ENCODE results near the gene HSF2BP.
"Not testable (repeated sequence)": the region's sequence is repeated elsewhere in the genome, so short reads cannot be mapped to it uniquely, and the experiment has no call there.

HSF2BP gene

DNA sequence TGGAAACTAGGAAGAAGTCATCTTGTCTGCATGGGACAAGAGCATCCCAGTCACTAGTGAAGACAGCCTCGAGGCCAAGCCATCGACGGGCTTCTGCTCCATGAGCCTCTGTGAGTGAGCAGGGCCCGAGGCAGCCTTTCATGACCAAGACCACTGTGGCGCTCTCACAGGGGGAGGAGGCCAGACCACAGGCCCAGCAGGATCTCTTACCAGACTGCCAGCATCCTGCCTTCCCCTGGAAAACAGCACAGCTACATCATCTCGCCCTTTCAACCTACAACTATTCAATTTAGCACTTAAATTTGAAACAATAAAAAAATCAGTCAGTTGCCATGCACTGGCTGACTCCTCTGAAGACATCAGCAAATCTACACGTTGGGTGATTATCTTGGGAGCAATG, 85.4 kb downstream of the HSF2BP start:
- Mint-ChIP-seq H3K27me3 (ENCODE audit: low read depth) (peaks cover 6% of the 10 kb centered on the region), H3K9me3 (no peaks in the 10 kb centered on the region), H3K4me3 (no peak overlapping the region), H3K36me3 (ENCODE audit: low read depth) (no peaks in the 10 kb centered on the region), H3K27ac (no peak overlapping the region), H3K4me1 (ENCODE audit: low read depth) (no peaks in the 10 kb centered on the region)
- DNase-seq (ENCODE audit: low spot score): no peak

DNA sequence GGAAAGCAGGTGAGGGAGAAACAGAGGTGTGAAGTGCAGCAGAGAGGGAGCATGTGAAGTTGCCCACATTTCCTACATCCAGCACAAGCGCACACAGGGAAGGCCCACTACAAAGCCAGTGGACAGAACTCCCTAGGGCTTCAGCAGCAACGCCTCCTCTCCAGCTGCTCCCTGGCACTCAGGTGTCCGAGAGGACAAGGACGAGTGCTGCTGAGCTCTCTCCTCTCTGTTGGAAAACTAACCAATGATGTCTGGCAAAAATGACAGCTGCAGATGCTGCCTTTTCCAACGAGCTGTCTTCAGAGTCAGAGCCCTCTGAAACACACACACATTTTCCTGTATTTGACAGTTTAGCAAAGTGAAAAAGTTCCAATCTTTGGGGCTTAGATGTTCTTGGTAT, 86.8 kb downstream of the HSF2BP start:
- Mint-ChIP-seq H3K27me3 (ENCODE audit: low read depth) (no peaks in the 10 kb centered on the region), H3K4me1 (ENCODE audit: low read depth) (no peaks in the 10 kb centered on the region), H3K9me3 (no peaks in the 10 kb centered on the region), H3K4me3 (no peak overlapping the region), H3K27ac (no peak overlapping the region), H3K36me3 (ENCODE audit: low read depth) (no peaks in the 10 kb centered on the region)
- DNase-seq (ENCODE audit: low spot score): no peak

- H3K27ac Mint-ChIP-seq: no peak overlapping the region
- no peak for DNase-seq (ENCODE audit: low spot score)
- H3K36me3 Mint-ChIP-seq (ENCODE audit: low read depth): no peaks in the 10 kb centered on the region
- H3K9me3 Mint-ChIP-seq: no peaks in the 10 kb centered on the region
- H3K4me3 Mint-ChIP-seq: no peak overlapping the region
- H3K4me1 Mint-ChIP-seq (ENCODE audit: low read depth): no peaks in the 10 kb centered on the region
- no peaks in the 10 kb centered on the region for H3K27me3 Mint-ChIP-seq (ENCODE audit: low read depth)
These were observed 87.3 kb downstream of the HSF2BP start for GRCh38 chr21:43571976-43572375.

DNA sequence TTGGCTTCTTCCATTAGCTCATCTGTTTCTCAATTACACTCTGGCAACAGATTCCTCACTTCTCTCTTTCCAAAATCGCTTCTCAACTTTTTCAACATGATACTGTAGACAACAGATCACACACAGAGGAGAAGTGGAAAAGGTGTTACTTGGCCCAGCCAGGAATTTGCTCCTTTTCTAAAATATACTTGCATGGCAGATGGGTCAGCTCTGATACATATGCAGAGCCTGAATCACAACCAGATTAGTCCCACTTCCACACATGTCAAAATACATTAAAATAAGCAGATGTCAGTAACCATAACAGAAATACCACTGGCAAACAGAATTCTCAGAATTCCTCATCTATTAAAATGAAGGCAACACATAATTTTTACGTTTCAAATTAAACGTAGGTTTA, 89.1 kb downstream of the HSF2BP start:
- H3K27me3 Mint-ChIP-seq (ENCODE audit: low read depth); DNase-seq (ENCODE audit: low spot score); H3K27ac Mint-ChIP-seq; H3K9me3 Mint-ChIP-seq; H3K4me3 Mint-ChIP-seq; H3K4me1 Mint-ChIP-seq (ENCODE audit: low read depth); H3K36me3 Mint-ChIP-seq (ENCODE audit: low read depth): not testable (repeated sequence)

DNA sequence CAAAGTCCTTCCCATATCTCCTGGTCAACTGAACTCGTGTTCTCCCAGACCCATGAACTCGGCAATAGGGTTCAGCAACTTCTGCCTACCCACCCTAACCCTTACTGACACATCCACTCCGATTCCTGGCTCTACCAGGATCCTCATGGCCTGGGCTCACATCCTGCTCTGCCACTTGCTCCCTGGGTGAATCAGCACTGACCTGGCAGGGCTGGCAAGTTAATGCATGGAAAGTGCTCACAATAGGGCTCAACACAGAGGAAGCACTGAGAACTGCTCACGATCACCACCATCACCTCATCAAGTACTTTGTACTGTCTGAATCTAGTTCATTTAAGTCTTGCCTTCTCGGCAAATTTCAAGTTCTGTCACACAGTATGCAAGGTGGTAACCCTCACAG, 96.8 kb downstream of the HSF2BP start:
- DNase-seq (ENCODE audit: low spot score); H3K27ac Mint-ChIP-seq; H3K4me3 Mint-ChIP-seq; H3K36me3 Mint-ChIP-seq (ENCODE audit: low read depth); H3K4me1 Mint-ChIP-seq (ENCODE audit: low read depth); H3K9me3 Mint-ChIP-seq; H3K27me3 Mint-ChIP-seq (ENCODE audit: low read depth): not testable (repeated sequence)

GRCh38 chr21:43540561-43540960, 118.7 kb downstream of the HSF2BP start:
- H3K27me3 Mint-ChIP-seq (ENCODE audit: low read depth); H3K4me3 Mint-ChIP-seq; H3K36me3 Mint-ChIP-seq (ENCODE audit: low read depth); H3K27ac Mint-ChIP-seq; H3K9me3 Mint-ChIP-seq; DNase-seq (ENCODE audit: low spot score); H3K4me1 Mint-ChIP-seq (ENCODE audit: low read depth): not testable (repeated sequence)

GRCh38 chr21:43522495-43523131, 136.7 kb downstream of the HSF2BP start:
- not testable (repeated sequence) for H3K27me3 Mint-ChIP-seq (ENCODE audit: low read depth); H3K4me3 Mint-ChIP-seq; H3K9me3 Mint-ChIP-seq; DNase-seq (ENCODE audit: low spot score); H3K36me3 Mint-ChIP-seq (ENCODE audit: low read depth); H3K4me1 Mint-ChIP-seq (ENCODE audit: low read depth); H3K27ac Mint-ChIP-seq

GRCh38 chr21:43517701-43518100, 141.6 kb downstream of the HSF2BP start:
- not testable (repeated sequence) for H3K4me1 Mint-ChIP-seq (ENCODE audit: low read depth); H3K9me3 Mint-ChIP-seq; DNase-seq (ENCODE audit: low spot score); H3K36me3 Mint-ChIP-seq (ENCODE audit: low read depth); H3K27ac Mint-ChIP-seq; H3K4me3 Mint-ChIP-seq; H3K27me3 Mint-ChIP-seq (ENCODE audit: low read depth)

DNA sequence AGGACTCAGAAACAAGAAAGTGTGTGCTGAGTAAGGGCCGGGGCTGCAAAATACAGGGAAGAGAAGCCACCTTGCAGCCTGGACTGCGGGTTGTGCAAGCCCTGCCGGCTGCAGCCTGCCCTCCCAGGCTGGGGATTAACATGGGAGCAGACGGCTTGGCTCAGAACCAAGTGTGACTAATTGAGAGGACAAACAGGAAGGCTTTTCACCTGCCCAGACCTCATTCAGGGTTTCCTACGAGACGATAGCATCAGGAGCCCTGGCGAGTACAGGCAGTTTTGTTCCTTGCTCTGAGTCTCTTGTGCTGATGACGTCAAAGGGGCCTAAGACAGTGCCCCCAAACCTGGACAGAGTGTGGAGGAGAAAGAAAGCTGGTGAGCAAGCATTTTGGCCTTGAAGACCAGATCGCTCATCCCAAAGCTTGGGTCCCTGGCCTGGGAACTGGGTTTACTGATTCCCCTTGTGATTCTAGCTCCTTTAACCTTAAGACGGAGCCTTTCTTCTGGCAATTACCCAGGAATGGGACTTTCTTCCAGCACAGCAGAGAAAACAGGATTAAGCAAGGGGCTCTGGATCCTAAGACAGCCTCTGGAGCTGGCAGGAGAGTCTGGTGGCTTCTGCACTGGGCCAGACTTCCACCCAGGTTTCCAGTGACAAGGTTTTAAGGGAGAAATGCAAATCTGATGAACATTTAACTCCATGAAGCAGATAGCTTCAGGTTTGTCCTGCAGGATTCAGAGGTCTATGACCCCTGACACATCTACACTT, 142.2 kb downstream of the HSF2BP start:
- not testable (repeated sequence) for H3K9me3 Mint-ChIP-seq; DNase-seq (ENCODE audit: low spot score); H3K27ac Mint-ChIP-seq; H3K36me3 Mint-ChIP-seq (ENCODE audit: low read depth); H3K4me3 Mint-ChIP-seq; H3K4me1 Mint-ChIP-seq (ENCODE audit: low read depth); H3K27me3 Mint-ChIP-seq (ENCODE audit: low read depth)

DNA sequence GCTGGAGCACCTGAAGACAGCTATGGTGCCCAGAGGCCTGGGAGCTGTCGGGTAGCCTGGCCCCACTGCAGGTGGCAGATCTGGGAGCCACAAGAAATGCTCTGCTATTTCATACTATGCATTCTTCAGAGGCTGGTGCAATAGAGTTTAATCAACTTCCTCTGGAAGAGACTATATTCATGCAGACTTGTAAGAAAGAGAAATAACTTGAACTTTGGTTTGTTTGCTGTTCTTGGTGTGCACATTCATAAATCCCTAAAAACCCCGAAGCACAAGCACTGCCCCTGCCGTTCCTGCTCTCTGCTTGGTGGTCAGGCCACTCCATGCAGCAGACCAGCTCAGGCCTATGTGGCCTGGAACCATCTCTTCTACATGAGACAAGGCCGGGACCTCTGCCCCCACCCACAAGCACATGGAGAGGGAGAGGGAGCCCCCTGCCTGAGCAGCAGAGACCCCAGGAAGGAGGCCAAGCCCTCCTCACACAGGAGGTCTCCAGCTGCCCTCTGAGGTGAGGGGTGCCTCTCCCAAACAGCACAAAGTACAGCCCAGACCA, 142.9 kb downstream of the HSF2BP start:
- not testable (repeated sequence) for DNase-seq (ENCODE audit: low spot score); H3K4me3 Mint-ChIP-seq; H3K27ac Mint-ChIP-seq; H3K9me3 Mint-ChIP-seq; H3K36me3 Mint-ChIP-seq (ENCODE audit: low read depth); H3K4me1 Mint-ChIP-seq (ENCODE audit: low read depth); H3K27me3 Mint-ChIP-seq (ENCODE audit: low read depth)

DNA sequence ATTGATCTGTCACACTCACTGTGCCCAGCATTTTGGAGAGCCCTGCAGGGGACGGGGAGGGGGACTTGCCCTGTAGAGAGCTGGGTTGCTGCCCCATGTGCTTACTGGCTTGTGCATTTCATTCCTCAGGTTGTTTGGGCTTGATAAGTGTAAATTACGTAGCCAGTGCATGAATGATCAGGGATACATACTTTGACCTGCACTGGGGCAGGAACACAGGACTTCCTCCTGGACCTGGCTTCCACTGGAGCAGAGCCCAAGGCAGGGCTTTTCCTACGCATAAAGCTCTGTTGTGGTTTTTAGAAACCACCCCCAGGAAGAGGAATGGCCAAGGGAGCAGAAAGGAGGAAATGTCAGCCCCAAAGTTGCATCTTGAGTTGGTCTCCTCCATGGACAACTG, 144.5 kb downstream of the HSF2BP start:
- H3K9me3 Mint-ChIP-seq; H3K27me3 Mint-ChIP-seq (ENCODE audit: low read depth); H3K27ac Mint-ChIP-seq; H3K4me3 Mint-ChIP-seq; H3K36me3 Mint-ChIP-seq (ENCODE audit: low read depth); DNase-seq (ENCODE audit: low spot score); H3K4me1 Mint-ChIP-seq (ENCODE audit: low read depth): not testable (repeated sequence)

DNA sequence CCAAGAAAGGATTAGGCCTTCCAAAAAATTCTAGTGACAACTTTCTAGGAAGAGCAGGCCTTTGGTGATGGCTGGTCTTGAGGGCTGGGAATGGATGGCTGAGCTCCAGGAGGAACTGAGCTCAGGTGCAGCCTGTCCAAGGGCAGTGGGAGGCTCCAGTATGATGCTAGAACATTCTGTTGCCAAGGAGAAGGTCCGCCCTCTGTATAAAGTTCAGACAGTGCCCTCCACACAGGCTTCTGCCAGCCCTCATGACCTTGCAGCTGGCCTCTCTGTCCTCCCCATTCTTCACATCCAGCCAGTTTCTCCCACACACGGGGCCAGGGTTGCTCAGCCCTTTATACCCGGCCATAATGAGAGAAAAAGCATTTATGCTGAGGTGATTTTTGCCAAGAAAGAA, 146.3 kb downstream of the HSF2BP start:
- DNase-seq (ENCODE audit: low spot score); H3K36me3 Mint-ChIP-seq (ENCODE audit: low read depth); H3K4me3 Mint-ChIP-seq; H3K9me3 Mint-ChIP-seq; H3K27me3 Mint-ChIP-seq (ENCODE audit: low read depth); H3K4me1 Mint-ChIP-seq (ENCODE audit: low read depth); H3K27ac Mint-ChIP-seq: not testable (repeated sequence)

DNA sequence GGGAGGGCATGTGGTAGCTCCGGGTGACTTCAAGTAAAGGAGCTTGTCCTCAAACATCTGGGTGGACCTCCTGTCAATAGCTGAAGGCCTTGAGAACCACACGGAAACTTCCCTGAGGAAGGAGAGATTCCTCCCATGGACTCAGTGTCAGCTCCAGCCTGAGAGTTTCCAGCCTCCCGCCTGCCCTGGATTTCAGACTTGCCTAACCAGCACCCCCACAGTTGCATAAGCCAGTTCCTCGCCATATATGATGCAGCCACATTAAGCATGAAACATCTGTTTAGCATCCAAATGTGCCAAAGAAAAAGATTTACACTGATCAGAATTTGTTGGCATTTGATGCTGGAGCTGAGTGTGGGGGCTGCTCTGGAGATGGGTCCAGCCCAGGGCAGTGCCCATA, 148.1 kb downstream of the HSF2BP start:
- not testable (repeated sequence) for H3K9me3 Mint-ChIP-seq; H3K4me3 Mint-ChIP-seq; DNase-seq (ENCODE audit: low spot score); H3K36me3 Mint-ChIP-seq (ENCODE audit: low read depth); H3K27me3 Mint-ChIP-seq (ENCODE audit: low read depth); H3K4me1 Mint-ChIP-seq (ENCODE audit: low read depth); H3K27ac Mint-ChIP-seq

DNA sequence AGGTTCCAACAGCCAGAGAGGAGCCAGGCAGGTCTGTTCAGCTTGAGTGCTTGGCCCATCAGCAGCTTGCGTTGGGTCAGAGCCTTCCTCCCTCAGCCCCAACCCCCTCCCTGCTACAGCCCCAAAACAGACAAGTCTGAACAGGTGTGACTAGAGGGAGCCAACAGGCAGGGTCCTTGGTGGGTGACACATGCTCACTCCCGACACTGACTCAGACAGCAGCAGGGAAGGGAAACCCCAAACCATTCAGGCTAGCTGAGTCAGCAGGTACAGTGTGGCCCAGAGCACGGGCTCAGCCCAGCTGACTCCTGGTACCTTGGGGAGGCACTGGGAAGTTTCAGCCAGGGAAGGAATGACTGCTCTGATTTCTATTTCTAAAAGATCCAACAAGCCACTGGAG, 148.6 kb downstream of the HSF2BP start:
- H3K4me1 Mint-ChIP-seq (ENCODE audit: low read depth); H3K27me3 Mint-ChIP-seq (ENCODE audit: low read depth); DNase-seq (ENCODE audit: low spot score); H3K36me3 Mint-ChIP-seq (ENCODE audit: low read depth); H3K27ac Mint-ChIP-seq; H3K4me3 Mint-ChIP-seq; H3K9me3 Mint-ChIP-seq: not testable (repeated sequence)

DNA sequence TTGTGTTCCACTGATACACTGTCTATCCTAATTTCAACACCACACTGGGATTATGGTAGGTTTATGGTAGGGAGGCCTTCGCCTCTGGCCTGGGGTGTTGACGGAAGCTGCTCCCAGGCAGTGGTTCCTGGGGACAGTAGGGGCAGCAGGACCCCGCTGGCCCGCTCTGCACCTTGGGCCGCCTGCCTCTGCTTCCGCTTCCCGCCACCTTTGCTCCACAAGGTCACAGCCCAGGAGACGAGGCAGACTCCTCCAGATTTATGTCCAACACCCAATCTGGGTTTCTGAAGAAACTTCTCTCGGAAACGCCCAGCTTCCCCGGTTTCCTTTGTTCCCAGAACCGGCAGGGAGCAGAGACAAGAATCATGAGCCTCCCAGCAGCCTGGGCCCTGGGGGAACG, 155.4 kb downstream of the HSF2BP start:
- H3K36me3 Mint-ChIP-seq (ENCODE audit: low read depth); DNase-seq (ENCODE audit: low spot score); H3K4me3 Mint-ChIP-seq; H3K4me1 Mint-ChIP-seq (ENCODE audit: low read depth); H3K27ac Mint-ChIP-seq; H3K9me3 Mint-ChIP-seq; H3K27me3 Mint-ChIP-seq (ENCODE audit: low read depth): not testable (repeated sequence)

Measured in T-helper 2 cell treated with Interferon-gamma antibody and Interleukin-4, amounts not matched to agents 5 μg/mL and 100 μg/mL, for 36 hours (primary cell).